OCI-LY7 (cell line): ENCODE results near the gene RPS6KL1. TPM values are rescaled to one million over a fixed set of nuclear protein-coding genes. Genes with fewer than 3 reads are reported as not detected.

ENCODE experiments used
- BruUV-seq: library from RNA; stranded (reverse); fragments of 400-500 nt; replicated peaks from 2 replicates; lab custom pipeline; 2021; lab: Mats Ljungman, UMichigan
- CTCF ChIA-PET: fragments of 300-600 bp; sonication (Branson Sonifier 250); formaldehyde crosslinking; loops from one replicate; lab custom pipeline; 2022; ENCODE audit warnings: antibody characterized with exemption; ENCODE audit not compliant: unreplicated experiment; lab: Charles Lee
- POLR2A ChIA-PET: fragments of 300-600 bp; sonication (Branson Sonifier 250); formaldehyde crosslinking; loops from one replicate; lab custom pipeline; 2022; ENCODE audit warnings: antibody characterized with exemption; lab: Charles Lee
- DNase-seq: peaks from one replicate; pipeline ENCODE4 v3.0.0-alpha.2; 2015; ENCODE audit warnings: low spot score
- H2AFZ ChIP-seq: fragments of 200-600 bp; sonication (generic), shearing (Covaris generic); 2 replicates; pipeline ENCODE4 v1.6.1; 2014; ENCODE audit warnings: mild to moderate bottlenecking, antibody characterized with exemption, low read length, moderate library complexity
- H3K27ac ChIP-seq: fragments of 200-600 bp; sonication (generic); 2 replicates; pipeline ENCODE4 v1.5.1; 2014; ENCODE audit warnings: mixed run types, low read depth, mild to moderate bottlenecking, moderate library complexity, low read length, inconsistent platforms; ENCODE audit not compliant: poor library complexity, severe bottlenecking
- H3K36me3 ChIP-seq: fragments of 200-600 bp; sonication (generic); 2 replicates; pipeline ENCODE4 v1.6.1; 2014; ENCODE audit warnings: mild to moderate bottlenecking, antibody characterized with exemption, low read length, moderate library complexity, mixed read lengths; ENCODE audit not compliant: insufficient read depth
- H3K4me1 ChIP-seq: fragments of 200-600 bp; sonication (generic); 2 replicates; pipeline ENCODE4 v1.5.1; 2014; ENCODE audit warnings: mild to moderate bottlenecking, low read length; ENCODE audit not compliant: insufficient read depth, poor library complexity, severe bottlenecking
- H3K4me2 ChIP-seq: fragments of 200-600 bp; sonication (generic); 2 replicates; pipeline ENCODE4 v1.6.1; 2014; ENCODE audit warnings: mild to moderate bottlenecking, low read length
- H3K4me3 ChIP-seq: fragments of 200-600 bp; sonication (generic); 2 replicates; pipeline ENCODE4 v1.5.1; 2014; ENCODE audit warnings: mild to moderate bottlenecking, low read depth, low read length; ENCODE audit not compliant: poor library complexity, severe bottlenecking
- H3K79me2 ChIP-seq: fragments of 200-600 bp; sonication (generic); 2 replicates; pipeline ENCODE4 v1.6.1; 2016; ENCODE audit warnings: low read depth, mild to moderate bottlenecking, low read length, moderate library complexity, mixed read lengths; ENCODE audit not compliant: insufficient read depth
- H3K9me2 ChIP-seq: fragments of 200-600 bp; sonication (generic); 2 replicates; pipeline ENCODE4 v1.6.1; 2016; ENCODE audit warnings: mild to moderate bottlenecking, low read length, mixed read lengths; ENCODE audit not compliant: insufficient read depth
- H3K9me3 ChIP-seq: fragments of 200-600 bp; sonication (generic); 2 replicates; pipeline ENCODE4 v1.6.1; 2014; ENCODE audit warnings: mild to moderate bottlenecking, mixed run types, low read length, mixed read lengths
- H4K20me1 ChIP-seq: fragments of 200-600 bp; sonication (generic); 2 replicates; pipeline ENCODE4 v1.6.1; 2014; ENCODE audit warnings: mild to moderate bottlenecking, antibody characterized with exemption, low read length, moderate library complexity, mixed read lengths; ENCODE audit not compliant: insufficient read depth
- EZH2phosphoT487 ChIP-seq: fragments of 200-600 bp; sonication (generic); IDR thresholded peaks from 2 replicates; pipeline ENCODE4 v1.6.1; 2018; ENCODE audit warnings: low read depth, borderline replicate concordance, mild to moderate bottlenecking, mixed run types, antibody characterized with exemption, low read length, moderate library complexity, mixed read lengths
- intact Hi-C: fragments of 100-400 bp; cut with micrococcal nuclease; formaldehyde crosslinking; loops from one replicate; pipeline ENCODE4 v1.10.0; 2022; ENCODE audit not compliant: unreplicated experiment
- total RNA-seq, 2 experiments: library from RNA; depleted of rRNA in 1 of 2; stranded (reverse); fragments of >200 nt in 1 of 2; shearing (Covaris generic) in 1 of 2; gene quantifications; 2 replicates each; pipeline ENCODE4 v1.2.3, GENCODE V29; 2014 to 2022
- TF ChIP-seq, protein P1 (sequence below): fragments of 200-600 bp; sonication (generic); conservative IDR thresholded peaks from 2 replicates; pipeline ENCODE4 v1.5.1; 2014; ENCODE audit warnings: mild to moderate bottlenecking, antibody characterized with exemption, low read length, moderate library complexity, mixed read lengths

RPS6KL1 gene
- total RNA-seq, 2 experiments from 2014 or later = 6.1 to 15.3 TPM

DNA sequence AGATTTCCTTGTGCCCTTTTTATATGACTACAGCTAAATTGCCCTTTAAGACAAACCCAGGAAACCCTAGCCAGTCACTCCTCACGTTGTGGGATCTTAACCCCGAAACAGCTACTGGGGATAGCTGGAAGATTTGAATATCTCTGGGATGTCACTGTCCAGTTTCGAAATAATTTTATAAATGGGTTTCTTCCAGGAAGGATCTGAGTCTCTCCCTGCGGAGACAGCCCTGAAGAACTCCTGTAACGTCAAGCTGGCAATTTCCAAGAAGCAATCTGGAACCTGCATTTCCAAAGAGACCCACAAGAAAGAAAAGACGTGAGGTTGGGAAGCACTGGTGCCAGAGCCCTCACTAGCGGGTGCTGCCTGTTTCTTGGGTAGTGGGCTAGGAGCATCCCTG, 68.0 kb downstream of the RPS6KL1 start:
- DNase-seq = no peak
- Histone ChIP-seq H4K20me1 (no peaks in the 10 kb centered on the region), H3K9me3 (no peaks in the 10 kb centered on the region), H3K4me2 (no peak overlapping the region), H3K27ac (no peak overlapping the region), H2AFZ (no peak overlapping the region), H3K4me3 (no peak overlapping the region), H3K4me1 (peaks cover 12% of the 10 kb centered on the region), H3K36me3 (no peaks in the 10 kb centered on the region), H3K79me2 (no peaks in the 10 kb centered on the region), H3K9me2 (no peaks in the 10 kb centered on the region)
- ChIA-PET CTCF (interaction anchor here (0.5 to 1.3 kb wide), 2 partner anchors 53 to 234 kb away, joined by 3 read pairs; no protein-coding TSS in a partner anchor), POLR2A (interaction anchor here (0.5 to 1.4 kb wide), 4 partner anchors 9 to 212 kb away, joined by 3 to 4 read pairs (median 4); no protein-coding TSS in a partner anchor)
- BruUV-seq = no TSS peak
- intact Hi-C loops = loop anchor here (5.0 kb wide), 1 partner anchor 248 kb away; no protein-coding TSS in a partner anchor
- TF ChIP-seq, protein P1, sequence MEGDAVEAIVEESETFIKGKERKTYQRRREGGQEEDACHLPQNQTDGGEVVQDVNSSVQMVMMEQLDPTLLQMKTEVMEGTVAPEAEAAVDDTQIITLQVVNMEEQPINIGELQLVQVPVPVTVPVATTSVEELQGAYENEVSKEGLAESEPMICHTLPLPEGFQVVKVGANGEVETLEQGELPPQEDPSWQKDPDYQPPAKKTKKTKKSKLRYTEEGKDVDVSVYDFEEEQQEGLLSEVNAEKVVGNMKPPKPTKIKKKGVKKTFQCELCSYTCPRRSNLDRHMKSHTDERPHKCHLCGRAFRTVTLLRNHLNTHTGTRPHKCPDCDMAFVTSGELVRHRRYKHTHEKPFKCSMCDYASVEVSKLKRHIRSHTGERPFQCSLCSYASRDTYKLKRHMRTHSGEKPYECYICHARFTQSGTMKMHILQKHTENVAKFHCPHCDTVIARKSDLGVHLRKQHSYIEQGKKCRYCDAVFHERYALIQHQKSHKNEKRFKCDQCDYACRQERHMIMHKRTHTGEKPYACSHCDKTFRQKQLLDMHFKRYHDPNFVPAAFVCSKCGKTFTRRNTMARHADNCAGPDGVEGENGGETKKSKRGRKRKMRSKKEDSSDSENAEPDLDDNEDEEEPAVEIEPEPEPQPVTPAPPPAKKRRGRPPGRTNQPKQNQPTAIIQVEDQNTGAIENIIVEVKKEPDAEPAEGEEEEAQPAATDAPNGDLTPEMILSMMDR = no peak
- no peak for TF ChIP-seq EZH2phosphoT487

Other genes starting within 250 kb of the RPS6KL1 start
- 27.4 and 30.5 TPM in 2 replicates for gene AREL1, start 210.2 kb downstream of the RPS6KL1 start, total RNA-seq (2014; rRNA removed; shearing (Covaris generic))
- 37.8 and 41.5 TPM in 2 replicates for gene AREL1, start 210.2 kb downstream of the RPS6KL1 start, total RNA-seq (2022)
- 16.1 and 23.2 TPM in 2 replicates for gene FCF1, start 210.1 kb downstream of the RPS6KL1 start, total RNA-seq (2014; rRNA removed; shearing (Covaris generic))
- gene FCF1, start 210.1 kb downstream of the RPS6KL1 start, total RNA-seq (2022) = 62.1 and 62.3 TPM in 2 replicates
- 45.2 and 54.3 TPM in 2 replicates for gene YLPM1, start 159.9 kb downstream of the RPS6KL1 start, total RNA-seq (2014; rRNA removed; shearing (Covaris generic))
- gene YLPM1, start 159.9 kb downstream of the RPS6KL1 start, total RNA-seq (2022) = 101 and 110 TPM in 2 replicates
- 0.35 and 0.51 TPM in 2 replicates for gene PROX2, start 47.1 kb downstream of the RPS6KL1 start, total RNA-seq (2014; rRNA removed; shearing (Covaris generic))
- gene PROX2, start 47.1 kb downstream of the RPS6KL1 start, total RNA-seq (2022) = 0.74 and 0.76 TPM in 2 replicates
- 70.2 and 74.4 TPM in 2 replicates for gene DLST, start 41.3 kb downstream of the RPS6KL1 start, total RNA-seq (2014; rRNA removed; shearing (Covaris generic))
- gene DLST, start 41.3 kb downstream of the RPS6KL1 start, total RNA-seq (2022) = 95.1 and 95.7 TPM in 2 replicates
- gene PGF, start 32.3 kb upstream of the RPS6KL1 start, total RNA-seq (2014; rRNA removed; shearing (Covaris generic)) = 0.09 and 0.13 TPM in 2 replicates
- 0.19 TPM in 1 of 2 replicates, not detected in the other for gene PGF, start 32.3 kb upstream of the RPS6KL1 start, total RNA-seq (2022)
- gene EIF2B2, start 79.7 kb upstream of the RPS6KL1 start, total RNA-seq (2014; rRNA removed; shearing (Covaris generic)) = 33.5 and 42.0 TPM in 2 replicates
- 49.8 and 53.8 TPM in 2 replicates for gene EIF2B2, start 79.7 kb upstream of the RPS6KL1 start, total RNA-seq (2022)
- gene MLH3, start 128.2 kb upstream of the RPS6KL1 start, total RNA-seq (2014; rRNA removed; shearing (Covaris generic)) = 5.1 and 6.6 TPM in 2 replicates
- 6.1 and 6.7 TPM in 2 replicates for gene MLH3, start 128.2 kb upstream of the RPS6KL1 start, total RNA-seq (2022)
- 97.5 and 121 TPM in 2 replicates for gene ACYP1, start 140.8 kb upstream of the RPS6KL1 start, total RNA-seq (2014; rRNA removed; shearing (Covaris generic))
- gene ACYP1, start 140.8 kb upstream of the RPS6KL1 start, total RNA-seq (2022) = 65.0 and 80.9 TPM in 2 replicates
- 3.2 and 3.4 TPM in 2 replicates for gene ZC2HC1C, start 146.4 kb upstream of the RPS6KL1 start, total RNA-seq (2014; rRNA removed; shearing (Covaris generic))
- gene ZC2HC1C, start 146.4 kb upstream of the RPS6KL1 start, total RNA-seq (2022) = 1.2 and 3.7 TPM in 2 replicates
- gene NEK9, start 203.8 kb upstream of the RPS6KL1 start, total RNA-seq (2014; rRNA removed; shearing (Covaris generic)) = 58.3 and 65.8 TPM in 2 replicates
- gene NEK9, start 203.8 kb upstream of the RPS6KL1 start, total RNA-seq (2022) = 82.6 and 86.4 TPM in 2 replicates